ENCODE data around the gene COX20. TPM values are rescaled to one million over a fixed set of nuclear protein-coding genes. Genes with fewer than 3 reads are reported as not detected.

Gene COX20
- polyA plus RNA-seq, 1 donor, result 40.5 TPM

- no peak for DNase-seq
Observed at GRCh38 chr1:244852694-244853093, 17.2 kb downstream of the COX20 start.

GRCh38 chr1:244854166-244854565, 18.7 kb downstream of the COX20 start:
- DNase-seq, result no peak

GRCh38 chr1:244854865-244855578, 19.6 kb downstream of the COX20 start:
- DNase-seq, result no peak

- DNase-seq, result no peak
Observed at GRCh38 chr1:244857761-244858160, 22.3 kb downstream of the COX20 start.

- DNase-seq, result no peak
Observed at GRCh38 chr1:244858357-244858756, 22.9 kb downstream of the COX20 start.

GRCh38 chr1:244860078-244860477, 24.6 kb downstream of the COX20 start:
- DNase-seq, result no peak

GRCh38 chr1:244860914-244861610, 25.6 kb downstream of the COX20 start:
- no peak for DNase-seq

GRCh38 chr1:244861683-244862082, 26.2 kb downstream of the COX20 start:
- no peak for DNase-seq

GRCh38 chr1:244862354-244862698, 26.9 kb downstream of the COX20 start:
- no peak for DNase-seq

GRCh38 chr1:244862699-244863490, 27.4 kb downstream of the COX20 start:
- DNase-seq, result peak; percentile 95

- DNase-seq, result peak; percentile 45
Observed at GRCh38 chr1:244863491-244864252, 28.2 kb downstream of the COX20 start.

GRCh38 chr1:244864253-244865027, 29.0 kb downstream of the COX20 start, which contains the start of gene HNRNPU:
HNRNPU (minus strand) TSS chr1:244864543; CDS start chr1:244864307, 236 bp downstream.
- peak; percentile 100 for DNase-seq

- DNase-seq, result no peak
Observed at GRCh38 chr1:244865028-244865371, 29.5 kb downstream of the COX20 start.

- no peak for DNase-seq
Observed at GRCh38 chr1:244865820-244866219, 30.4 kb downstream of the COX20 start.

GRCh38 chr1:244866355-244866754, 30.9 kb downstream of the COX20 start:
- no peak for DNase-seq

- DNase-seq, result no peak
Observed at GRCh38 chr1:244868484-244869363, 33.3 kb downstream of the COX20 start.

GRCh38 chr1:244869364-244869827, 33.9 kb downstream of the COX20 start:
- no peak for DNase-seq

GRCh38 chr1:244869950-244870349, 34.5 kb downstream of the COX20 start:
- no peak for DNase-seq

GRCh38 chr1:244874974-244875579, 39.6 kb downstream of the COX20 start:
- DNase-seq, result no peak

GRCh38 chr1:244876228-244876910, 40.9 kb downstream of the COX20 start:
- DNase-seq, result no peak

Data from hindlimb muscle (tissue), 1 donor.